Fibroblast of villous mesenchyme (primary cell): ENCODE measurements around the gene KRABD2.
"Not testable (repeated sequence)": the region's sequence is repeated elsewhere in the genome, so short reads cannot be mapped to it uniquely, and the experiment has no call there.

Experiments used
- DNase-seq: peaks from one replicate; pipeline ENCODE4 v3.0.0-alpha.2; 2010; ENCODE audit warnings: low read depth
- H3K4me3 ChIP-seq: 2 replicates; pipeline ENCODE4 v1.5.1; 2011; ENCODE audit warnings: low read depth, mild to moderate bottlenecking, low read length
- CTCF ChIP-seq: IDR thresholded peaks from 2 replicates; pipeline ENCODE4 v1.5.1; 2012; ENCODE audit warnings: low read depth, mild to moderate bottlenecking, low read length; ENCODE audit not compliant: insufficient read depth

KRABD2 gene

GRCh38 chr17:8375738-8376259 lies 705 bp downstream of the KRABD2 start:
- TF ChIP-seq CTCF, result no peak
- no peak for DNase-seq

GRCh38 chr17:8373856-8374255 lies 2.6 kb downstream of the KRABD2 start:
- H3K4me3 ChIP-seq, DNase-seq: not testable (repeated sequence)

More at GRCh38 chr17:8375738-8376259, 705 bp downstream of the KRABD2 start:
- H3K4me3 ChIP-seq, result peak overlapping the region; percentile 88

GRCh38 chr17:8372422-8372821 lies 4.1 kb downstream of the KRABD2 start:
- no peak for TF ChIP-seq CTCF
- no peak for DNase-seq
- H3K4me3 ChIP-seq, result no peak overlapping the region

- TF ChIP-seq CTCF, result no peak
- DNase-seq, result peak; percentile 55
- H3K4me3 ChIP-seq, result no peak overlapping the region
Measured at GRCh38 chr17:8371786-8372185, 4.7 kb downstream of the KRABD2 start.

GRCh38 chr17:8369944-8370343 lies 6.6 kb downstream of the KRABD2 start:
- H3K4me3 ChIP-seq, result no peak overlapping the region
- DNase-seq, result no peak
- no peak for TF ChIP-seq CTCF

GRCh38 chr17:8368193-8368592 lies 8.3 kb downstream of the KRABD2 start:
- no peak for DNase-seq
- H3K4me3 ChIP-seq, result no peak overlapping the region
- no peak for TF ChIP-seq CTCF

- H3K4me3 ChIP-seq, result no peak overlapping the region
- TF ChIP-seq CTCF, result no peak
- DNase-seq, result peak; percentile 78
Measured at GRCh38 chr17:8366231-8366630, 10.3 kb downstream of the KRABD2 start.
